A549 (cell line): ENCODE results near the gene FOXC2. TPM values are rescaled to one million over a fixed set of nuclear protein-coding genes. Genes with fewer than 3 reads are reported as not detected.

Experiments
- ATAC-seq, 2 experiments: fragments of 200-7000 bp in 1 of 2; fragments of >200 bp in 1 of 2; cut with Nextera tagmentation in 1 of 2; cut with Tn5 transposase in 1 of 2; 3 replicates each; pipeline versions ENCODE4 v1.8.0 to v1.9.1; 2018 to 2020; ENCODE audit warnings: mild to moderate bottlenecking in 1 of 2, moderate library complexity in 1 of 2
- CTCF ChIA-PET: fragments of 300-600 bp; sonication (Branson Sonifier 250); formaldehyde crosslinking; extraction: SDS; loops from one replicate; lab custom pipeline; 2021; ENCODE audit warnings: antibody characterized with exemption, inconsistent platforms; lab: Yijun Ruan, JAX
- POLR2A ChIA-PET: fragments of 350-600 bp; formaldehyde crosslinking; extraction: SDS; loops from one replicate; lab custom pipeline; 2021; ENCODE audit warnings: antibody characterized with exemption, inconsistent platforms; lab: Yijun Ruan, JAX
- DNase-seq, 2 experiments: peaks; one replicate each; pipeline versions ENCODE4 v3.0.0 to v3.0.0-alpha.2; 2011 to 2016; ENCODE audit warnings: low read depth in 1 of 2, low spot score in 1 of 2
- FAIRE-seq: peaks from 2 replicates; lab custom pipeline; 2011; peaks lifted over from hg19 to GRCh38; lab: Jason Lieb, UNC
- H3K27ac ChIP-seq, 2 experiments: fragments of >200 bp; sonication (Bioruptor Twin); formaldehyde crosslinking; 3 replicates each; pipeline ENCODE4 v1.5.1; 2016 to 2017
- H3K4me1 ChIP-seq: fragments of >200 bp; sonication (Bioruptor Twin); formaldehyde crosslinking; 3 replicates; pipeline ENCODE4 v1.6.1; 2016
- H3K4me2 ChIP-seq: fragments of >200 bp; sonication (Bioruptor Twin); formaldehyde crosslinking; 3 replicates; pipeline ENCODE4 v1.6.1; 2016
- H3K4me3 ChIP-seq: fragments of >200 bp; sonication (Bioruptor Twin); formaldehyde crosslinking; 3 replicates; pipeline ENCODE4 v1.5.1; 2016
- H3K9me3 ChIP-seq: fragments of >200 bp; sonication (Bioruptor Twin); formaldehyde crosslinking; 3 replicates; pipeline ENCODE4 v1.6.1; 2016
- BCL3 ChIP-seq: fragments of >200 bp; sonication (Bioruptor Twin); formaldehyde crosslinking; IDR thresholded peaks from 3 replicates; pipeline ENCODE4 v1.6.1; 2016
- BHLHE40 ChIP-seq: IDR thresholded peaks from 2 replicates; pipeline ENCODE4 v1.6.1; 2012; ENCODE audit warnings: low read depth, low read length, inconsistent platforms
- CBX2 ChIP-seq: fragments of 200-600 bp; sonication (generic); IDR thresholded peaks from 2 replicates; pipeline ENCODE4 v1.6.1; 2016; ENCODE audit warnings: low read depth, mild to moderate bottlenecking, borderline replicate concordance
- CHD2 ChIP-seq: fragments of 150-350 bp; IDR thresholded peaks from 2 replicates; pipeline ENCODE4 v1.6.1; 2014; ENCODE audit warnings: low read length; ENCODE audit not compliant: partially characterized antibody
- CHD4 ChIP-seq: fragments of 200-600 bp; sonication (generic); IDR thresholded peaks from 2 replicates; pipeline ENCODE4 v1.6.1; 2016; ENCODE audit warnings: antibody characterized with exemption, mild to moderate bottlenecking, borderline replicate concordance
- CTCF ChIP-seq: fragments of >200 bp; sonication (Bioruptor Twin); formaldehyde crosslinking; IDR thresholded peaks from 3 replicates; pipeline ENCODE4 v1.5.1; 2016
- E2F6 ChIP-seq: IDR thresholded peaks from 2 replicates; pipeline ENCODE4 v1.6.1; 2012; ENCODE audit warnings: low read depth, borderline replicate concordance
- EHF ChIP-seq: fragments of 250-450 bp; sonication (Bioruptor Pico); IDR thresholded peaks from 2 replicates; pipeline ENCODE4 v1.5.0; 2020; ENCODE audit warnings: mild to moderate bottlenecking
- EHMT2 ChIP-seq: fragments of 200-600 bp; sonication (generic); IDR thresholded peaks from 2 replicates; pipeline ENCODE4 v1.6.1; 2016; ENCODE audit warnings: antibody characterized with exemption, low read depth, mild to moderate bottlenecking, moderate library complexity
- FOSB ChIP-seq: fragments of 250-450 bp; sonication (Bioruptor Pico); IDR thresholded peaks from 2 replicates; pipeline ENCODE4 v1.5.0; 2020; ENCODE audit warnings: mild to moderate bottlenecking, moderate library complexity
- FOXS1 ChIP-seq: fragments of 250-450 bp; sonication (Bioruptor Pico); IDR thresholded peaks from 2 replicates; pipeline ENCODE4 v1.5.0; 2020; ENCODE audit warnings: mild to moderate bottlenecking, moderate library complexity
- GATA3 ChIP-seq: IDR thresholded peaks from 2 replicates; pipeline ENCODE4 v1.6.1; 2012; ENCODE audit warnings: borderline replicate concordance
- HDAC2 ChIP-seq: fragments of 200-600 bp; sonication (generic); IDR thresholded peaks from 2 replicates; pipeline ENCODE4 v1.6.1; 2016
- HEYL ChIP-seq: fragments of 250-450 bp; sonication (Bioruptor Pico); IDR thresholded peaks from 2 replicates; pipeline ENCODE4 v1.8.0; 2021; ENCODE audit warnings: mild to moderate bottlenecking, moderate library complexity
- HMGXB4 ChIP-seq: fragments of 250-450 bp; sonication (Bioruptor Pico); IDR thresholded peaks from 2 replicates; pipeline ENCODE4 v1.5.0; 2021; ENCODE audit warnings: mild to moderate bottlenecking, moderate library complexity, borderline replicate concordance
- HOXB5 ChIP-seq: fragments of 250-450 bp; sonication (Bioruptor Pico); IDR thresholded peaks from 2 replicates; pipeline ENCODE4 v1.5.0; 2020; ENCODE audit warnings: mild to moderate bottlenecking, moderate library complexity
- JUNB ChIP-seq: fragments of >200 bp; sonication (Bioruptor Twin); formaldehyde crosslinking; IDR thresholded peaks from 2 replicates; pipeline ENCODE4 v1.6.1; 2016
- KDM1A ChIP-seq: fragments of 200-600 bp; sonication (generic); IDR thresholded peaks from 2 replicates; pipeline ENCODE4 v1.6.1; 2016; ENCODE audit warnings: low read depth, mild to moderate bottlenecking
- KDM5A ChIP-seq: fragments of 200-600 bp; sonication (generic); IDR thresholded peaks from 2 replicates; pipeline ENCODE4 v1.6.1; 2016; ENCODE audit warnings: antibody characterized with exemption, mild to moderate bottlenecking
- MAFK ChIP-seq: fragments of 450-650 bp; IDR thresholded peaks from 2 replicates; pipeline ENCODE4 v1.6.1; 2014; ENCODE audit not compliant: partially characterized antibody
- NR3C1 ChIP-seq: fragments of >200 bp; sonication (Bioruptor Twin); formaldehyde crosslinking; IDR thresholded peaks from 3 replicates; pipeline ENCODE4 v1.6.1; 2017
- POLR2AphosphoS2 ChIP-seq: conservative IDR thresholded peaks from 2 replicates; pipeline ENCODE4 v1.6.1; 2012; ENCODE audit warnings: low read length, improper control_type of control experiment, inconsistent platforms
- RAD21 ChIP-seq, 2 experiments: fragments of >200 bp in 1 of 2; sonication (Bioruptor Twin) in 1 of 2; formaldehyde crosslinking in 1 of 2; IDR thresholded peaks in 1 of 2; conservative IDR thresholded peaks in 1 of 2; 2 replicates in 1 of 2; 3 replicates in 1 of 2; pipeline ENCODE4 v1.6.1; 2012 to 2018; ENCODE audit warnings: inconsistent platforms in 1 of 2
- RCOR1 ChIP-seq: fragments of 150-350 bp; IDR thresholded peaks from 2 replicates; pipeline ENCODE4 v1.6.1; 2014; ENCODE audit warnings: antibody characterized with exemption, low read length, low read depth
- RFX5 ChIP-seq: fragments of 450-650 bp; IDR thresholded peaks from 2 replicates; pipeline ENCODE4 v1.7.1; 2014; ENCODE audit warnings: antibody characterized with exemption, mild to moderate bottlenecking, moderate library complexity
- RNF2 ChIP-seq: fragments of 200-600 bp; sonication (generic); IDR thresholded peaks from 2 replicates; pipeline ENCODE4 v1.6.1; 2016; ENCODE audit warnings: low read depth, mild to moderate bottlenecking, antibody characterized with exemption, moderate library complexity, borderline replicate concordance
- SMC3 ChIP-seq: fragments of >200 bp; sonication (Bioruptor Twin); formaldehyde crosslinking; IDR thresholded peaks from 3 replicates; pipeline ENCODE4 v1.6.1; 2018; ENCODE audit warnings: inconsistent platforms
- TFCP2L1 ChIP-seq: fragments of 250-450 bp; sonication (Bioruptor Pico); IDR thresholded peaks from 2 replicates; pipeline ENCODE4 v1.5.0; 2021; ENCODE audit warnings: mild to moderate bottlenecking
- WGBS: methylation state at CpG from one replicate; pipeline ENCODE4 v1.1.6; 2017; ENCODE audit errors: missing lambda C conversion rate; 5-methylcytosine and 5-hydroxymethylcytosine counted together
- polyA plus RNA-seq, 4 experiments: library from polyadenylated mRNA; depleted of rRNA in 3 of 4; stranded (reverse); fragments of >200 nt; fragmentation: RNase III in 1 of 4; extraction: RNeasy Plus Mini Kit Qiagen cat#74134 plus additional on column Dnase treatment in 1 of 4; gene quantifications; 2 replicates in 3 of 4; 3 replicates in 1 of 4; pipeline ENCODE4 v1.2.3, GENCODE V29; 2011 to 2017

Gene FOXC2
- polyA plus RNA-seq, 2 of the 4 experiments (the other 2 are of a cell fraction), result 0.06 to 0.28 TPM

GRCh38 chr16:86569701-86570447 is 3.2 kb downstream of the FOXC2 start:
- H3K9me3 ChIP-seq, result no peaks in the 10 kb centered on the region
- ATAC-seq (no peak), FAIRE-seq (peak; percentile 46), DNase-seq (no peak)
- CTCF ChIA-PET, result interaction anchor here (0.6 to 3.4 kb wide), 4 partner anchors 12 to 507 kb away, joined by 3 to 22 read pairs (median 4); no protein-coding TSS in a partner anchor
- POLR2A ChIA-PET, result no interaction called here
- H3K4me2 ChIP-seq, result peak overlapping the region; percentile 51
- H3K27ac ChIP-seq, result peak overlapping the region in 1 of 2 experiments; percentile 10; a peak in 1 of 6 replicates
- no peak overlapping the region for H3K4me3 ChIP-seq
- TF ChIP-seq HEYL (no peak), EHF (CRISPR knock-in tag) (no peak), BHLHE40 (no peak), TFCP2L1 (CRISPR knock-in tag) (no peak), EHMT2 (no peak), KDM1A (no peak), KDM5A (no peak), MAFK (no peak), FOXS1 (CRISPR knock-in tag) (no peak), GATA3 (no peak), E2F6 (no peak), CBX2 (no peak), HDAC2 (no peak), POLR2AphosphoS2 (no peak), BCL3 (no peak), JUNB (no peak), RNF2 (no peak), RAD21 (conservative IDR thresholded peaks at IDR 0.05 in 1 of 2, IDR thresholded peaks at IDR 0.05 in 1 of 2) (no peak)
- 67% methylated on average over 13 of the region's 13 CpGs for WGBS
- H3K4me1 ChIP-seq, result no peaks in the 10 kb centered on the region

- no peaks in the 10 kb centered on the region for H3K4me1 ChIP-seq
- POLR2A ChIA-PET, result no interaction called here
- no peak overlapping the region for H3K27ac ChIP-seq
- H3K4me2 ChIP-seq, result no peak overlapping the region
- FAIRE-seq (no peak), DNase-seq (no peak), ATAC-seq (no peak)
- H3K9me3 ChIP-seq, result no peaks in the 10 kb centered on the region
- TF ChIP-seq FOSB (CRISPR knock-in tag) (no peak), JUNB (no peak), RFX5 (no peak), SMC3 (no peak)
- no peak overlapping the region for H3K4me3 ChIP-seq
- WGBS, result 90% methylated on average over 28 of the region's 28 CpGs
- CTCF ChIA-PET, result interaction anchor here (0.6 to 3.4 kb wide), 5 partner anchors 446 to 834 kb away, joined by 3 to 22 read pairs (median 4); no protein-coding TSS in a partner anchor
Measured at GRCh38 chr16:86570558-86571529, 4.2 kb downstream of the FOXC2 start.

- DNase-seq (no peak), FAIRE-seq (no peak), ATAC-seq (no peak)
- ChIA-PET POLR2A (no interaction called here), CTCF (interaction anchor here (0.6 to 3.4 kb wide), 3 partner anchors 446 to 834 kb away, joined by 3 to 22 read pairs (median 5); no protein-coding TSS in a partner anchor)
- H3K4me3 ChIP-seq, result no peak overlapping the region
- H3K4me1 ChIP-seq, result no peaks in the 10 kb centered on the region
- no peak overlapping the region for H3K27ac ChIP-seq
- H3K4me2 ChIP-seq, result no peak overlapping the region
- no peaks in the 10 kb centered on the region for H3K9me3 ChIP-seq
- 86% methylated on average over 9 of the region's 10 CpGs for WGBS
- no peak for TF ChIP-seq HOXB5
- TF ChIP-seq RCOR1, result no peak
- TF ChIP-seq CTCF, result no peak
- TF ChIP-seq CHD2, result no peak
- TF ChIP-seq CHD4, result no peak
- TF ChIP-seq NR3C1, result no peak
- no peak for TF ChIP-seq BHLHE40
- no peak for TF ChIP-seq KDM1A
- TF ChIP-seq HMGXB4 (CRISPR knock-in tag), result no peak
Measured at GRCh38 chr16:86571530-86571915, 4.9 kb downstream of the FOXC2 start.
